Peyer's patch (tissue), 4 donors: Measurements from ENCODE around the gene LTF.

Experiments
- CTCF ChIP-seq, 6 experiments: fragments of 450-650 bp in 4 of 6; fragments of 200-600 bp in 2 of 6; sonication (generic) in 1 of 6; IDR thresholded peaks; one replicate each; pipeline ENCODE4 v1.5.1; 2017 to 2019; ENCODE audit warnings: antibody characterized with exemption in 6 of 6, mild to moderate bottlenecking in 3 of 6, moderate library complexity in 1 of 6
- POLR2A ChIP-seq, 2 donors: fragments of 450-650 bp; IDR thresholded peaks; one replicate each; pipeline ENCODE4 v1.5.1; 2017; ENCODE audit warnings: antibody characterized with exemption in 2 of 2, mild to moderate bottlenecking in 2 of 2, moderate library complexity in 2 of 2

GRCh38 chr3:46442576-46443530, 21.9 kb downstream of the LTF start:
- TF ChIP-seq CTCF (IDR thresholded peaks at IDR 0.05): peak in 5 of 6 experiments; percentile 17 to 90 (median 77)
- TF ChIP-seq POLR2A (IDR thresholded peaks at IDR 0.05): no peak
